Activated naive CD8-positive, alpha-beta T cell treated with anti-CD3 and anti-CD28 coated beads for 36 hours (primary cell): ENCODE data around the gene SBNO2. TPM values are rescaled to one million over a fixed set of nuclear protein-coding genes. Genes with fewer than 3 reads are reported as not detected.

ENCODE experiments used
- DNase-seq: peaks from one replicate; pipeline ENCODE4 v3.0.0; 2021
- H3K27ac Mint-ChIP-seq: one replicate; pipeline ENCODE4 v1.8.0; 2022; ENCODE audit warnings: mild to moderate bottlenecking, moderate library complexity, mixed read lengths
- H3K27me3 Mint-ChIP-seq: one replicate; pipeline ENCODE4 v1.8.0; 2022; ENCODE audit warnings: mild to moderate bottlenecking, mixed read lengths
- H3K36me3 Mint-ChIP-seq: one replicate; pipeline ENCODE4 v1.8.0; 2021; ENCODE audit warnings: mild to moderate bottlenecking, mixed read lengths
- H3K4me1 Mint-ChIP-seq: one replicate; pipeline ENCODE4 v1.8.0; 2021; ENCODE audit warnings: mixed read lengths
- H3K4me3 Mint-ChIP-seq: one replicate; pipeline ENCODE4 v1.8.0; 2022; ENCODE audit warnings: mild to moderate bottlenecking, moderate library complexity, mixed read lengths
- H3K9me3 Mint-ChIP-seq: one replicate; pipeline ENCODE4 v1.8.0; 2022; ENCODE audit warnings: mixed read lengths
- total RNA-seq, 2 experiments: library from RNA; stranded (reverse); gene quantifications; one replicate each; pipeline ENCODE4 v1.2.3, GENCODE V29; 2021

SBNO2 gene
- total RNA-seq, 2 experiments from 2014 or later = 50.5 to 51.6 TPM

- Mint-ChIP-seq H3K27ac (peak overlapping the region; percentile 4), H3K9me3 (no peaks in the 10 kb centered on the region)
Observed at GRCh38 chr19:1073063-1073955, 100.8 kb downstream of the SBNO2 start.

GRCh38 chr19:1072371-1073015, 101.6 kb downstream of the SBNO2 start:
- no peaks in the 10 kb centered on the region for H3K9me3 Mint-ChIP-seq

More at GRCh38 chr19:1073063-1073955, 100.8 kb downstream of the SBNO2 start:
- no peak for DNase-seq
- peaks cover 65% of the 10 kb centered on the region for H3K36me3 Mint-ChIP-seq
- H3K4me1 Mint-ChIP-seq = peaks cover 57% of the 10 kb centered on the region
- H3K4me3 Mint-ChIP-seq = no peak overlapping the region
- no peaks in the 10 kb centered on the region for H3K27me3 Mint-ChIP-seq

GRCh38 chr19:1070931-1071791, 102.9 kb downstream of the SBNO2 start:
- no peak for DNase-seq
- Mint-ChIP-seq H3K4me1 (peaks cover 42% of the 10 kb centered on the region), H3K4me3 (peak overlapping the region; percentile 79), H3K9me3 (no peaks in the 10 kb centered on the region), H3K27ac (peak overlapping the region; percentile 89), H3K36me3 (peaks cover 47% of the 10 kb centered on the region), H3K27me3 (no peaks in the 10 kb centered on the region)

More at GRCh38 chr19:1072371-1073015, 101.6 kb downstream of the SBNO2 start:
- peaks cover 50% of the 10 kb centered on the region for H3K4me1 Mint-ChIP-seq
- H3K27me3 Mint-ChIP-seq = no peaks in the 10 kb centered on the region
- peak overlapping the region; percentile 89 for H3K27ac Mint-ChIP-seq
- peak overlapping the region; percentile 79 for H3K4me3 Mint-ChIP-seq
- H3K36me3 Mint-ChIP-seq = peaks cover 57% of the 10 kb centered on the region
- no peak for DNase-seq

GRCh38 chr19:1070576-1070930, 103.5 kb downstream of the SBNO2 start:
- peak overlapping the region; percentile 65 for H3K4me3 Mint-ChIP-seq
- H3K9me3 Mint-ChIP-seq = no peaks in the 10 kb centered on the region
- H3K36me3 Mint-ChIP-seq = peaks cover 41% of the 10 kb centered on the region
- no peak for DNase-seq
- no peak overlapping the region for H3K27ac Mint-ChIP-seq
- H3K4me1 Mint-ChIP-seq = peaks cover 36% of the 10 kb centered on the region
- H3K27me3 Mint-ChIP-seq = no peaks in the 10 kb centered on the region

- Mint-ChIP-seq H3K27ac (peak overlapping the region; percentile 97), H3K4me1 (peaks cover 39% of the 10 kb centered on the region), H3K27me3 (no peaks in the 10 kb centered on the region), H3K36me3 (peaks cover 37% of the 10 kb centered on the region), H3K9me3 (peaks cover 2% of the 10 kb centered on the region), H3K4me3 (peak overlapping the region; percentile 94)
- peak; percentile 65 for DNase-seq
Observed at GRCh38 chr19:1069009-1069779, 104.9 kb downstream of the SBNO2 start.

- Mint-ChIP-seq H3K4me1 (peaks cover 36% of the 10 kb centered on the region), H3K27ac (peak overlapping the region; percentile 97), H3K36me3 (peaks cover 38% of the 10 kb centered on the region), H3K27me3 (no peaks in the 10 kb centered on the region), H3K9me3 (peaks cover 2% of the 10 kb centered on the region), H3K4me3 (peak overlapping the region; percentile 94)
- DNase-seq = peak; percentile 68
Observed at GRCh38 chr19:1068009-1069001, 105.8 kb downstream of the SBNO2 start.

- Mint-ChIP-seq H3K36me3 (peaks cover 33% of the 10 kb centered on the region), H3K4me3 (peak overlapping the region; percentile 94), H3K27ac (peak overlapping the region; percentile 97), H3K4me1 (peaks cover 33% of the 10 kb centered on the region), H3K9me3 (peaks cover 2% of the 10 kb centered on the region), H3K27me3 (no peaks in the 10 kb centered on the region)
- peak; percentile 81 for DNase-seq
Observed at GRCh38 chr19:1067341-1067957, 106.6 kb downstream of the SBNO2 start.

- Mint-ChIP-seq H3K27me3 (no peaks in the 10 kb centered on the region), H3K4me3 (peak within 1 kb of the TSS; percentile 94), H3K27ac (peak within 1 kb of the TSS; percentile 97), H3K9me3 (peaks cover 2% of the 10 kb centered on the region), H3K4me1 (peaks cover 27% of the 10 kb centered on the region), H3K36me3 (peaks cover 29% of the 10 kb centered on the region)
- DNase-seq = peak; percentile 93
Observed at GRCh38 chr19:1066748-1067340, 107.2 kb downstream of the SBNO2 start, which contains the start of gene ARHGAP45. Gene ARHGAP45 (plus strand): TSS chr19:1067167. CDS start chr19:1067406, 239 bp downstream.

GRCh38 chr19:1066251-1066747, 107.8 kb downstream of the SBNO2 start:
- Mint-ChIP-seq H3K27me3 (no peaks in the 10 kb centered on the region), H3K36me3 (peaks cover 29% of the 10 kb centered on the region), H3K4me1 (peaks cover 24% of the 10 kb centered on the region), H3K27ac (no peak overlapping the region), H3K9me3 (peaks cover 2% of the 10 kb centered on the region), H3K4me3 (peak overlapping the region; percentile 62)
- no peak for DNase-seq

GRCh38 chr19:1065606-1066109, 108.4 kb downstream of the SBNO2 start:
- H3K36me3 Mint-ChIP-seq = peaks cover 29% of the 10 kb centered on the region
- H3K9me3 Mint-ChIP-seq = peaks cover 2% of the 10 kb centered on the region
- no peak for DNase-seq
- H3K27me3 Mint-ChIP-seq = no peaks in the 10 kb centered on the region
- no peak overlapping the region for H3K27ac Mint-ChIP-seq
- H3K4me1 Mint-ChIP-seq = peaks cover 24% of the 10 kb centered on the region
- peak overlapping the region; percentile 22 for H3K4me3 Mint-ChIP-seq

GRCh38 chr19:1064661-1065605, 109.1 kb downstream of the SBNO2 start:
- Mint-ChIP-seq H3K4me1 (peaks cover 21% of the 10 kb centered on the region), H3K9me3 (peaks cover 2% of the 10 kb centered on the region), H3K36me3 (peaks cover 26% of the 10 kb centered on the region), H3K27ac (no peak overlapping the region), H3K27me3 (no peaks in the 10 kb centered on the region), H3K4me3 (peak overlapping the region; percentile 32)
- DNase-seq = peak; percentile 83
